OCI-LY1 (cell line): ENCODE measurements around the gene RAP1GDS1.

ENCODE experiments used
- H2AFZ ChIP-seq: fragments of 200-600 bp; sonication (generic), shearing (Covaris generic); 2 replicates; pipeline ENCODE4 v1.6.0; 2014; ENCODE audit warnings: antibody characterized with exemption, mild to moderate bottlenecking, low read length
- H3F3A ChIP-seq: fragments of 200-600 bp; sonication (generic), shearing (Covaris generic); 2 replicates; pipeline ENCODE4 v1.6.0; 2014; ENCODE audit warnings: mild to moderate bottlenecking, antibody characterized with exemption, low read length, moderate library complexity; ENCODE audit not compliant: insufficient read depth
- H3K27ac ChIP-seq: fragments of 200-600 bp; sonication (generic); 2 replicates; pipeline ENCODE4 v1.5.1; 2014; ENCODE audit warnings: low read length, mixed run types, mild to moderate bottlenecking, low read depth; ENCODE audit not compliant: poor library complexity, severe bottlenecking
- H3K27me3 ChIP-seq: fragments of 200-600 bp; sonication (generic); 2 replicates; pipeline ENCODE4 v1.6.0; 2014; ENCODE audit warnings: antibody characterized with exemption, mild to moderate bottlenecking, low read length, moderate library complexity; ENCODE audit not compliant: insufficient read depth
- H3K36me3 ChIP-seq: fragments of 200-600 bp; sonication (generic); 2 replicates; pipeline ENCODE4 v1.6.1; 2014; ENCODE audit warnings: mild to moderate bottlenecking, antibody characterized with exemption, low read length, moderate library complexity, mixed read lengths; ENCODE audit not compliant: insufficient read depth
- H3K4me1 ChIP-seq: fragments of 200-600 bp; sonication (generic); 2 replicates; pipeline ENCODE4 v1.5.1; 2014; ENCODE audit warnings: mild to moderate bottlenecking, low read length, moderate library complexity; ENCODE audit not compliant: insufficient read depth, severe bottlenecking
- H3K4me2 ChIP-seq: fragments of 200-600 bp; sonication (generic), shearing (Covaris generic); 2 replicates; pipeline ENCODE4 v1.6.1; 2014; ENCODE audit warnings: low read length
- H3K4me3 ChIP-seq: fragments of 200-600 bp; sonication (generic); 2 replicates; pipeline ENCODE4 v1.5.1; 2014; ENCODE audit warnings: low read length, low read depth, mild to moderate bottlenecking, mixed read lengths; ENCODE audit not compliant: poor library complexity, severe bottlenecking
- H3K79me2 ChIP-seq: fragments of 200-600 bp; shearing (Covaris generic); 2 replicates; pipeline ENCODE4 v1.6.1; 2016; ENCODE audit warnings: mixed run types, low read length, mixed read lengths; ENCODE audit not compliant: insufficient read depth
- H3K9ac ChIP-seq: fragments of 200-600 bp; sonication (generic), shearing (Covaris generic); 2 replicates; pipeline ENCODE4 v1.6.1; 2014; ENCODE audit warnings: mild to moderate bottlenecking, low read length, mixed read lengths
- H3K9me2 ChIP-seq: fragments of 200-600 bp; sonication (generic), shearing (Covaris generic); 2 replicates; pipeline ENCODE4 v1.6.1; 2014; ENCODE audit warnings: low read depth, mild to moderate bottlenecking, low read length, mixed read lengths
- H3K9me3 ChIP-seq: fragments of 200-600 bp; shearing (Covaris generic); 2 replicates; pipeline ENCODE4 v1.6.1; 2014; ENCODE audit warnings: low read length, mixed read lengths
- H4K20me1 ChIP-seq: fragments of 200-600 bp; sonication (generic), shearing (Covaris generic); 2 replicates; pipeline ENCODE4 v1.6.0; 2016; ENCODE audit warnings: mild to moderate bottlenecking, low read length; ENCODE audit not compliant: insufficient read depth
- CTCF ChIP-seq: fragments of 200-600 bp; sonication (generic), shearing (Covaris generic); IDR thresholded peaks from 2 replicates; pipeline ENCODE4 v1.5.1; 2017; ENCODE audit warnings: mild to moderate bottlenecking, antibody characterized with exemption, low read length, moderate library complexity, mixed read lengths
- EZH2 ChIP-seq: fragments of 200-600 bp; sonication (generic), shearing (Covaris generic); IDR thresholded peaks from 2 replicates; pipeline ENCODE4 v1.8.0; 2017; ENCODE audit warnings: borderline replicate concordance, mixed run types, mild to moderate bottlenecking, antibody characterized with exemption, low read length, moderate library complexity, mixed read lengths

RAP1GDS1 gene

GRCh38 chr4:98480535-98480934, 219.4 kb downstream of the RAP1GDS1 start:
- H4K20me1 ChIP-seq = no peaks in the 10 kb centered on the region
- H3K9me3 ChIP-seq = no peaks in the 10 kb centered on the region
- no peaks in the 10 kb centered on the region for H3K27me3 ChIP-seq
- H3K4me1 ChIP-seq = no peaks in the 10 kb centered on the region
- TF ChIP-seq EZH2 (no peak), CTCF (no peak)
- no peak overlapping the region for H3K4me3 ChIP-seq
- no peaks in the 10 kb centered on the region for H3K36me3 ChIP-seq
- no peak overlapping the region for H3K9ac ChIP-seq
- H3F3A ChIP-seq = no peaks in the 10 kb centered on the region
- H3K27ac ChIP-seq = no peak overlapping the region
- H3K4me2 ChIP-seq = no peak overlapping the region
- H2AFZ ChIP-seq = no peak overlapping the region
- H3K9me2 ChIP-seq = no peaks in the 10 kb centered on the region
- H3K79me2 ChIP-seq = no peaks in the 10 kb centered on the region

GRCh38 chr4:98481167-98481566, 220.0 kb downstream of the RAP1GDS1 start:
- Histone ChIP-seq H2AFZ (no peak overlapping the region), H3K4me2 (no peak overlapping the region), H3K9me3 (no peaks in the 10 kb centered on the region), H3K27ac (no peak overlapping the region), H3F3A (no peaks in the 10 kb centered on the region), H4K20me1 (no peaks in the 10 kb centered on the region), H3K9ac (no peak overlapping the region), H3K4me1 (no peaks in the 10 kb centered on the region), H3K36me3 (no peaks in the 10 kb centered on the region), H3K4me3 (no peak overlapping the region), H3K79me2 (no peaks in the 10 kb centered on the region), H3K27me3 (no peaks in the 10 kb centered on the region), H3K9me2 (no peaks in the 10 kb centered on the region)
- TF ChIP-seq CTCF (no peak), EZH2 (no peak)

GRCh38 chr4:98482503-98482846, 221.3 kb downstream of the RAP1GDS1 start:
- H3K9ac ChIP-seq = no peak overlapping the region
- no peaks in the 10 kb centered on the region for H3K4me1 ChIP-seq
- no peaks in the 10 kb centered on the region for H3K9me2 ChIP-seq
- H3K27me3 ChIP-seq = no peaks in the 10 kb centered on the region
- no peaks in the 10 kb centered on the region for H3K9me3 ChIP-seq
- H3K4me3 ChIP-seq = no peak overlapping the region
- no peak overlapping the region for H2AFZ ChIP-seq
- H3K4me2 ChIP-seq = no peak overlapping the region
- TF ChIP-seq EZH2 (no peak), CTCF (no peak)
- no peaks in the 10 kb centered on the region for H4K20me1 ChIP-seq
- H3K27ac ChIP-seq = no peak overlapping the region
- no peaks in the 10 kb centered on the region for H3K79me2 ChIP-seq
- no peaks in the 10 kb centered on the region for H3F3A ChIP-seq
- H3K36me3 ChIP-seq = no peaks in the 10 kb centered on the region
